H9 (cell line): ENCODE data around the gene CACNA1D. TPM values are rescaled to one million over a fixed set of nuclear protein-coding genes. Genes with fewer than 3 reads are reported as not detected.

Experiments
- DNase-seq: peaks from one replicate; pipeline ENCODE4 v3.0.0-alpha.2; 2017
- H2AFZ ChIP-seq: one replicate; pipeline ENCODE4 v1.6.1; 2013; ENCODE audit warnings: mild to moderate bottlenecking, low read length, control low read depth, moderate library complexity
- H2AK5ac ChIP-seq: 2 replicates; pipeline ENCODE4 v1.6.1; 2013; ENCODE audit warnings: low read length, control low read depth, mixed read lengths; ENCODE audit not compliant: insufficient read length
- H2BK120ac ChIP-seq: one replicate; pipeline ENCODE4 v1.6.1; 2013; ENCODE audit warnings: low read depth, mild to moderate bottlenecking, low read length, control low read depth, inconsistent platforms; ENCODE audit not compliant: poor library complexity, severe bottlenecking
- H2BK12ac ChIP-seq: 2 replicates; pipeline ENCODE4 v1.6.1; 2013; ENCODE audit warnings: low read length, control low read depth, mixed read lengths, low read depth; ENCODE audit not compliant: insufficient read length
- H2BK15ac ChIP-seq: 2 replicates; pipeline ENCODE4 v1.6.1; 2013; ENCODE audit warnings: low read depth, low read length, control low read depth
- H2BK20ac ChIP-seq: one replicate; pipeline ENCODE4 v1.6.1; 2013; ENCODE audit warnings: low read depth, mild to moderate bottlenecking, low read length, control low read depth, inconsistent platforms; ENCODE audit not compliant: poor library complexity, severe bottlenecking
- H2BK5ac ChIP-seq: 2 replicates; pipeline ENCODE4 v1.6.1; 2013; ENCODE audit warnings: low read length, control low read depth, mixed read lengths; ENCODE audit not compliant: insufficient read length
- H3K14ac ChIP-seq: 2 replicates; pipeline ENCODE4 v1.6.1; 2013; ENCODE audit warnings: low read length, control low read depth; ENCODE audit not compliant: insufficient read depth
- H3K18ac ChIP-seq: 2 replicates; pipeline ENCODE4 v1.6.1; 2013; ENCODE audit warnings: low read depth, mild to moderate bottlenecking, mixed read lengths, low read length, control low read depth; ENCODE audit not compliant: insufficient read length
- H3K23ac ChIP-seq: 2 replicates; pipeline ENCODE4 v1.6.1; 2013; ENCODE audit warnings: low read length, control low read depth, mixed read lengths, low read depth; ENCODE audit not compliant: insufficient read length
- H3K23me2 ChIP-seq: 2 replicates; pipeline ENCODE4 v1.6.1; 2013; ENCODE audit warnings: low read depth, mild to moderate bottlenecking, mixed read lengths, low read length, control low read depth; ENCODE audit not compliant: insufficient read length, poor library complexity, severe bottlenecking
- H3K27ac ChIP-seq: 2 replicates; pipeline ENCODE4 v1.5.1; 2013; ENCODE audit warnings: low read length, control low read depth, mixed read lengths, low read depth; ENCODE audit not compliant: insufficient read length
- H3K27me3 ChIP-seq: 2 replicates; pipeline ENCODE4 v1.6.1; 2013; ENCODE audit warnings: low read length, control low read depth, inconsistent platforms; ENCODE audit not compliant: insufficient read depth
- H3K4ac ChIP-seq: 2 replicates; pipeline ENCODE4 v1.6.1; 2013; ENCODE audit warnings: low read depth, mild to moderate bottlenecking, control low read depth, inconsistent platforms, low read length, moderate library complexity
- H3K4me1 ChIP-seq: 2 replicates; pipeline ENCODE4 v1.6.1; 2013; ENCODE audit warnings: low read length, control low read depth, inconsistent platforms; ENCODE audit not compliant: insufficient read depth
- H3K4me2 ChIP-seq: 2 replicates; pipeline ENCODE4 v1.6.1; 2013; ENCODE audit warnings: low read length, control low read depth, mixed read lengths; ENCODE audit not compliant: insufficient read length, insufficient read depth
- H3K56ac ChIP-seq: 2 replicates; pipeline ENCODE4 v1.6.1; 2013; ENCODE audit warnings: low read depth, mild to moderate bottlenecking, mixed read lengths, low read length, control low read depth; ENCODE audit not compliant: insufficient read length
- H3K79me1 ChIP-seq: 2 replicates; pipeline ENCODE4 v1.6.1; 2013; ENCODE audit warnings: low read depth, mild to moderate bottlenecking, moderate library complexity, low read length, control low read depth, inconsistent platforms; ENCODE audit not compliant: insufficient read depth, poor library complexity, severe bottlenecking
- H3K79me2 ChIP-seq: 2 replicates; pipeline ENCODE4 v1.6.1; 2013; ENCODE audit warnings: low read length, control low read depth, inconsistent platforms; ENCODE audit not compliant: insufficient read depth
- H3K9ac ChIP-seq: 2 replicates; pipeline ENCODE4 v1.6.1; 2013; ENCODE audit warnings: low read length, control low read depth, mixed read lengths; ENCODE audit not compliant: insufficient read length; ENCODE audit errors: extremely low read depth
- H3K9me3 ChIP-seq: one replicate; pipeline ENCODE4 v1.6.1; 2013; ENCODE audit warnings: low read depth, low read length, inconsistent platforms; ENCODE audit not compliant: control insufficient read depth
- H3T11ph ChIP-seq: one replicate; pipeline ENCODE4 v1.6.1; 2013; ENCODE audit warnings: mild to moderate bottlenecking, low read length, control low read depth, inconsistent platforms
- H4K20me1 ChIP-seq: one replicate; pipeline ENCODE4 v1.6.1; 2013; ENCODE audit not compliant: control insufficient read depth, insufficient read length, insufficient read depth
- H4K5ac ChIP-seq: 2 replicates; pipeline ENCODE4 v1.6.1; 2013; ENCODE audit warnings: low read depth, mild to moderate bottlenecking, mixed read lengths, low read length, control low read depth; ENCODE audit not compliant: insufficient read length
- H4K8ac ChIP-seq: replicated peaks from 2 replicates; pipeline ENCODE4 v1.6.1; 2013; ENCODE audit warnings: low read length, control low read depth, mixed read lengths, low read depth; ENCODE audit not compliant: insufficient read length
- H4K91ac ChIP-seq: 2 replicates; pipeline ENCODE4 v1.6.1; 2013; ENCODE audit warnings: low read depth, mild to moderate bottlenecking, moderate library complexity, mixed read lengths, low read length, control low read depth; ENCODE audit not compliant: insufficient read length
- H3K27ac Mint-ChIP-seq, 3 experiments: 2 replicates in 2 of 3; 3 replicates in 1 of 3; pipeline ENCODE4 v1.8.0; 2020 to 2021; ENCODE audit warnings: mixed read lengths in 3 of 3, mild to moderate bottlenecking in 1 of 3, moderate library complexity in 1 of 3
- H3K27me3 Mint-ChIP-seq: 2 replicates; pipeline ENCODE4 v1.8.0; 2021; ENCODE audit warnings: low read depth, mild to moderate bottlenecking, moderate library complexity, mixed read lengths
- H3K36me3 Mint-ChIP-seq, 3 experiments: 2 replicates in 2 of 3; 3 replicates in 1 of 3; pipeline ENCODE4 v1.8.0; 2020 to 2021; ENCODE audit warnings: low read depth in 3 of 3, mixed read lengths in 3 of 3; ENCODE audit not compliant: insufficient read depth in 1 of 3
- H3K4me1 Mint-ChIP-seq, 2 experiments: 2 replicates each; pipeline ENCODE4 v1.8.0; 2020; ENCODE audit warnings: mixed read lengths in 2 of 2
- H3K4me3 Mint-ChIP-seq, 2 experiments: 2 replicates in 1 of 2; 3 replicates in 1 of 2; pipeline ENCODE4 v1.8.0; 2020 to 2021; ENCODE audit warnings: mild to moderate bottlenecking in 2 of 2, mixed read lengths in 2 of 2, moderate library complexity in 1 of 2
- H3K9me3 Mint-ChIP-seq, 2 experiments: 2 replicates in 1 of 2; 3 replicates in 1 of 2; pipeline ENCODE4 v1.8.0; 2020; ENCODE audit warnings: mild to moderate bottlenecking in 2 of 2, mixed read lengths in 2 of 2, moderate library complexity in 1 of 2
- CTCF ChIP-seq: fragments of 200-600 bp; sonication (generic); conservative IDR thresholded peaks from 3 replicates; pipeline ENCODE4 v1.8.0; 2021; ENCODE audit warnings: antibody characterized with exemption, mild to moderate bottlenecking
- WGBS: extraction: QIAGEN DNeasy Blood & Tissue Kit; methylation state at CpG from one replicate; pipeline ENCODE4 v1.1.7; 2013; ENCODE audit warnings: missing lambda C conversion rate, low lambda C conversion rate, mixed read lengths; ENCODE audit not compliant: insufficient read length; ENCODE audit errors: extremely low coverage; 5-methylcytosine and 5-hydroxymethylcytosine counted together
- total RNA-seq: library from RNA; stranded (reverse); gene quantifications from 2 replicates; pipeline ENCODE4 v1.2.1, GENCODE V29; 2021

Gene CACNA1D
- total RNA-seq, 1 experiment from 2014 or later: 3.5 TPM

DNA sequence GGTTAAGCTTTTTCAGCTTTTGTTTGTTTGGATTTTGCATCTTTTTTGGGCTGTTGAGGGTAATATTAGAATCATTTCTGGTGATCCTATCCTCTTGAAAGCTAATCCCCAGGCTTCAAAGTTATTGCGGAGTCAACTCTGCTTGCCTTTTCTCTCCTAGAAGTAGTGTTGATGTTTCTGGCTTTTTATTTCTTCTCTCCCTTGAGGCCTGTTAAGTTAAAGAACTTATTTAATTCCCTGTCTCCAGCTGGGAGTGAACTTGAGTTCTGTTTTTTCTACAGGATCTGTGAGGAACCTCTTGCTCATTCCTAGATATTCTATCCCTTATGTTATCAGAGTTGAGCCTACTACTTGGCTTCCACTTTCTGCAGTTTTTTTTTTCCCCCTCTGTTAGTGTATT lies 34.1 kb upstream of the CACNA1D start:
- Histone ChIP-seq H3K18ac (no peak overlapping the region), H4K5ac (no peak overlapping the region), H3K27me3 (no peaks in the 10 kb centered on the region), H2BK15ac (no peak overlapping the region), H3K9me3 (no peaks in the 10 kb centered on the region), H4K91ac (no peak overlapping the region), H2AFZ (no peak overlapping the region), H3K27ac (no peak overlapping the region), H3T11ph (no peak overlapping the region), H2BK20ac (no peak overlapping the region), H3K4ac (no peak overlapping the region), H4K20me1 (no peaks in the 10 kb centered on the region), H3K9ac (no peak overlapping the region), H2BK5ac (no peak overlapping the region), H2AK5ac (no peak overlapping the region), H4K8ac (no peak overlapping the region), H3K4me2 (no peak overlapping the region), H3K23ac (no peak overlapping the region), H3K79me1 (no peaks in the 10 kb centered on the region), H2BK120ac (no peak overlapping the region), H3K4me1 (no peaks in the 10 kb centered on the region), H2BK12ac (no peak overlapping the region), H3K14ac (no peak overlapping the region), H3K79me2 (no peaks in the 10 kb centered on the region), H3K56ac (no peak overlapping the region), H3K23me2 (no peaks in the 10 kb centered on the region)
- no peaks in the 10 kb centered on the region for H3K4me1 Mint-ChIP-seq
- H3K27ac Mint-ChIP-seq: no peak overlapping the region; a peak in 1 of 7 replicates
- H3K27me3 Mint-ChIP-seq: peaks cover 9% of the 10 kb centered on the region
- DNase-seq: no peak
- H3K9me3 Mint-ChIP-seq: peaks cover 0 to 2% of the 10 kb centered on the region in 2 experiments; a peak in 1 of 5 replicates
- H3K4me3 Mint-ChIP-seq: no peak overlapping the region
- WGBS: no CpG with 5 or more reads among the region's 1 CpG
- TF ChIP-seq CTCF: no peak
- H3K36me3 Mint-ChIP-seq: no peaks in the 10 kb centered on the region
